ENCODE data around the gene SRP9. TPM values are rescaled to one million over a fixed set of nuclear protein-coding genes. Genes with fewer than 3 reads are reported as not detected.

The SRP9 gene
- total and polyA plus RNA-seq, 11 donors: 147 to 211 (median 171) TPM

DNA sequence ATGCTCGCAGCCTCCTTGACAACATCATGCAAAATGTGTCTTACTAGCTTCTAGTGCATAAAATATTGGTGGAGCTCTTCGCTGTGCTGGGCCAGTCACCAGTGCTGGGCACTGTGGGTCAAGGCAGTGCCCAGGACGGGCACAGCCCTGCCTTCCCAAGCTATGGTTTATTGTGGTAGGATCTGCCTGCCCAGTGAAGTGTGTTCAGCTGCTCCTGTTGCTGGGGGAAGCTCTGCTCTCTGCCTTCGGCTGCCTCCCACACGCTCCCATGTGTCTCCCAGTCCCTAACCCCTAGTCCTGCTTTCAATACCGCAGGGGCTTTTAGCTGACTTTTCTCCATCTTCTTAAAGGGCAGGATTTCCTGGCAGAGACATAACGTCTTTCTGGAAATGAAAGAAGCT is 48.0 kb downstream of the SRP9 start:
- Histone ChIP-seq H3K4me1 (peaks cover 3 to 52% (median 34%) of the 10 kb centered on the region in 12 donors), H3K27me3 (no peaks in the 10 kb centered on the region), H3K36me3 (peaks cover 0 to 34% (median 18%) of the 10 kb centered on the region in 9 donors), H3K27ac (peak overlapping the region in 7 of 12 donors; percentile 7 to 48 (median 19)), H3K4me3 (no peak overlapping the region), H3K9me3 (no peaks in the 10 kb centered on the region)
- DNase-seq: no peak
- 51 to 68% (median 56%) methylated on average over 7 of the region's 7 CpGs for WGBS, 4 donors
- intact Hi-C loops (cut with DNase I): no loop called here
- TF ChIP-seq, protein P1, sequence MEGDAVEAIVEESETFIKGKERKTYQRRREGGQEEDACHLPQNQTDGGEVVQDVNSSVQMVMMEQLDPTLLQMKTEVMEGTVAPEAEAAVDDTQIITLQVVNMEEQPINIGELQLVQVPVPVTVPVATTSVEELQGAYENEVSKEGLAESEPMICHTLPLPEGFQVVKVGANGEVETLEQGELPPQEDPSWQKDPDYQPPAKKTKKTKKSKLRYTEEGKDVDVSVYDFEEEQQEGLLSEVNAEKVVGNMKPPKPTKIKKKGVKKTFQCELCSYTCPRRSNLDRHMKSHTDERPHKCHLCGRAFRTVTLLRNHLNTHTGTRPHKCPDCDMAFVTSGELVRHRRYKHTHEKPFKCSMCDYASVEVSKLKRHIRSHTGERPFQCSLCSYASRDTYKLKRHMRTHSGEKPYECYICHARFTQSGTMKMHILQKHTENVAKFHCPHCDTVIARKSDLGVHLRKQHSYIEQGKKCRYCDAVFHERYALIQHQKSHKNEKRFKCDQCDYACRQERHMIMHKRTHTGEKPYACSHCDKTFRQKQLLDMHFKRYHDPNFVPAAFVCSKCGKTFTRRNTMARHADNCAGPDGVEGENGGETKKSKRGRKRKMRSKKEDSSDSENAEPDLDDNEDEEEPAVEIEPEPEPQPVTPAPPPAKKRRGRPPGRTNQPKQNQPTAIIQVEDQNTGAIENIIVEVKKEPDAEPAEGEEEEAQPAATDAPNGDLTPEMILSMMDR (IDR thresholded peaks at IDR 0.05): no peak
- no peak for TF ChIP-seq POLR2A (IDR thresholded peaks at IDR 0.05)
- peak in 3 of 4 donors; percentile 40 to 56 (median 42) for ATAC-seq

DNA sequence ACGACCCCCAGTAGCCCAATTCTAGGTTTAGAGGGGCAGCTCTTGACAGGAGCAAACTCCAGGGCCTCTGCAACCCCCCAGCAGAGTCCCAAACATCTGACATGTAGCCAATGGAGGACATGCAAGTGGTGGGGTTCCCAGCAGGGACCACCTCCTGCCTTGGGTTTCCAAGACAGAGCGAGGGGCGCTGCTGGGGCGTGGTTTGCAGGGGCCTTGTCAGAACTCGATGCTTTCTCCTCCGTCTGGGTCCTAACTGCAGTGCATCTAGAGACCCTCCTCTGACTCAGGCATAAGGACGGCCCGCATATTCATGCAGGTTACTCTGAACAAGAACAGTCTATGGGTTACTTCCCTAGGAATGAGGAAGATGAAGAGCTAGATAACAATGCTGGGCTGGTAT is 49.5 kb downstream of the SRP9 start:
- no peak for ATAC-seq
- H3K4me1 ChIP-seq: peaks cover 3 to 48% (median 34%) of the 10 kb centered on the region in 12 donors
- peaks cover 0 to 43% (median 32%) of the 10 kb centered on the region in 9 donors for H3K36me3 ChIP-seq
- no peaks in the 10 kb centered on the region for H3K27me3 ChIP-seq
- H3K27ac ChIP-seq: no peak overlapping the region
- no peaks in the 10 kb centered on the region for H3K9me3 ChIP-seq
- no peak for DNase-seq
- TF ChIP-seq, protein P1 (IDR thresholded peaks at IDR 0.05): no peak
- no peak for TF ChIP-seq POLR2A (IDR thresholded peaks at IDR 0.05)
- intact Hi-C loops (cut with DNase I): no loop called here
- H3K4me3 ChIP-seq: no peak overlapping the region
- WGBS, 4 donors: 74 to 82% (median 79%) methylated on average over 8 of the region's 8 CpGs

DNA sequence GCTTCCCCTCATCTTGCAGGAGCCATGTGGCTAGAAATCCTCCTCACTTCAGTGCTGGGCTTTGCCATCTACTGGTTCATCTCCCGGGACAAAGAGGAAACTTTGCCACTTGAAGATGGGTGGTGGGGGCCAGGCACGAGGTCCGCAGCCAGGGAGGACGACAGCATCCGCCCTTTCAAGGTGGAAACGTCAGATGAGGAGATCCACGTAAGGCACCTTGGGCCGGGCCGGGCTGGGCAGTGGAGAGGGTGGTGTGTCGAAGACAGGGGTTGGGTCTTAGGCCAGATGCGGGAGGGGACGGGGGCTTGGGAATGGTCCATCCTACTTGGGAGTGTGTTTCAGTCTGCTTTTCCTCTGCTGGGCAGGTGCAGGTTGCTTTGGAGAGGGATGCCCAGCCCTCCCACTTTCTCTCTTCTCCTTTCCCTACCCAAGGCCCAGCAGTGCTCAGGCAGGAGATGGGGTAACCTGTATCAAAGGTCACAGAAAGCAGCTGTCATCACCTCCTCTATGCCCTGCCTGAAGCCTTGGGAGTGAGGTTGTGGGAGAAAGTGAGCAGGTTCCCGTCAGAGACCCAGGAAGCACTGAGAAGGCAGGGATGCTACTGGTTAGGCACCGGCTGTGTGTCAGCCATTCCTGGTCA is 51.2 kb downstream of the SRP9 start:
- Histone ChIP-seq H3K9me3 (no peaks in the 10 kb centered on the region), H3K36me3 (peaks cover 0 to 48% (median 36%) of the 10 kb centered on the region in 9 donors), H3K27ac (no peak overlapping the region), H3K4me1 (peaks cover 3 to 35% (median 27%) of the 10 kb centered on the region in 12 donors), H3K27me3 (no peaks in the 10 kb centered on the region), H3K4me3 (no peak overlapping the region)
- intact Hi-C loops (cut with DNase I): no loop called here
- TF ChIP-seq, protein P1 (IDR thresholded peaks at IDR 0.05): no peak
- TF ChIP-seq POLR2A (IDR thresholded peaks at IDR 0.05): no peak
- no peak for ATAC-seq
- 91 to 98% (median 93%) methylated on average over 13 to 14 of the region's 14 CpGs for WGBS, 4 donors
- no peak for DNase-seq

DNA sequence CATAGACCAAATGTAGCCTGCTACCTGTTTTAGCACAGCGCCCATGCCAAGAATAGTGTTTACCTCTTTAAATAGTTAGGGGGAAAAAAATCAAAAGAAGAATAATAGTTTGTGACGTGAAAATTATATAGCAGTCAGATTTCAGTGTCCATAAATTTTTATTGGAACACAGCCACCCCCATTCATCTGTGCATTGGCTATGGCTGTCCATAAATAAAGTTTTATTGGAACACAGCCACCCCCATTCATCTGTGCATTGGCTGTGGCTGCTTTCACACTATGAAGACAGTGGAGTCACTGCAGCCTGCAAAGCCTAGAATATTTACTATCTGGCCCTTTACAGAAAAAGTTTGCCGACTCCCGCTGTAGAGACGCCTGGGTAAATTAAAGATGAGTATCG is 53.2 kb downstream of the SRP9 start:
- peaks cover 0 to 51% (median 36%) of the 10 kb centered on the region in 9 donors for H3K36me3 ChIP-seq

More for the DNA sequence above, 53.2 kb downstream of the SRP9 start:
- 95 to 98% (median 97%) methylated on average over 6 of the region's 6 CpGs for WGBS, 4 donors
- Histone ChIP-seq H3K27me3 (no peaks in the 10 kb centered on the region), H3K4me3 (no peak overlapping the region), H3K9me3 (no peaks in the 10 kb centered on the region), H3K27ac (no peak overlapping the region), H3K4me1 (peaks cover 6 to 34% (median 25%) of the 10 kb centered on the region in 12 donors)
- DNase-seq (no peak), ATAC-seq (no peak)
- intact Hi-C loops (cut with DNase I): no loop called here
- no peak for TF ChIP-seq POLR2A (IDR thresholded peaks at IDR 0.05)
- TF ChIP-seq, protein P1 (IDR thresholded peaks at IDR 0.05): no peak

Measured in heart left ventricle (tissue), 16 donors.